HL-60 (cell line): ENCODE data around the gene CYP4V2.

Experiments
- CTCF ChIP-seq: IDR thresholded peaks from one replicate; pipeline ENCODE4 v1.5.1; 2011; ENCODE audit warnings: low read length, control low read depth, inconsistent platforms; ENCODE audit not compliant: insufficient read depth
- GABPA ChIP-seq: IDR thresholded peaks from 2 replicates; pipeline ENCODE4 v1.6.1; 2012; ENCODE audit warnings: low read depth
- POLR2AphosphoS5 ChIP-seq: IDR thresholded peaks from 2 replicates; pipeline ENCODE4 v1.6.1; 2012; ENCODE audit warnings: low read depth
- REST ChIP-seq: IDR thresholded peaks from 2 replicates; pipeline ENCODE4 v1.6.1; 2012; ENCODE audit warnings: low read depth; ENCODE audit not compliant: insufficient replicate concordance
- SPI1 ChIP-seq: IDR thresholded peaks from 2 replicates; pipeline ENCODE4 v1.6.1; 2012; ENCODE audit warnings: low read depth, mild to moderate bottlenecking, borderline replicate concordance

GRCh38 chr4:186158966-186159365 lies 32.4 kb upstream of the CYP4V2 start:
- TF ChIP-seq CTCF (no peak), REST (no peak), POLR2AphosphoS5 (no peak), GABPA (no peak), SPI1 (no peak)
